ENCODE measurements around the gene BRD3OS.

Gene BRD3OS

DNA sequence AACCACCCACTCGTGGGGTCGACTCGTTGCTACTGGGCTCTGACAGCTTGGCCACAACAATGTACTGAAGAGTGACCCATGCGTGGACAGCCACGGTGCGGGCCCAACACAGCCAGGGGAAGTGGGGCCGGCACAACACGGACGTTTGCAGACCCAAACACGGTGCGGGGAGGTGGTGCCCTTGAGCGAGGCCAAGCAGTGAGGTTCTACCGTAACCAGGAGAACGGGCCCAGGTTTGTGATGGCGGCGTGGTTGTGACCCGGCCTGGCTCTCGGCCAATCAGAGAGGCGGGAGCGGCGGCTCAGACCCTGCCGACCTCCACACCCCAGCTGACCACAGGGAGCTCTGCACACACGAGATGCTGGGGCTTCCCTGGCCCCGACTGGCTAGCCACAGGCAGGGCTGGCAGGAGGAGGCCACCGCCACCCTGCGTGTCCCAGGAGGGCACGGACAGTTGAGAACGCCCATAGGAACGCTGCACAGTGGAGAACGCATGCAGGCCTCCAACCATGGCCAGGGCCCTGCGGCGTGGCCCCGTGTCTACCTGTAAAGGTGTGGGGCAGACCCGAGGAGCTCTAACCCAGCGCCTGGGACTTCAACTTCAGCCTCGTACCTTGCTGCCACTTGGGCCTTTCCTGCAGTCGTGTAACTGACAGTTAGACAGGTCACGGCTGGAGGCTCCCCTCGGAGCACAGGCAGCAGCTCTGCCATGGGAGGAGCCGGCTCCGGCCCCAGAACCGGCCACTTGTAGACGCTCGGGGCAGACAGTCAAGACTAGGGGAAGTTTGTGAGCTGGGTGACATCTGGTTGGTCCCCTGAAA lies 28.9 kb downstream of the BRD3OS start:
- DNase-seq, result no peak

GRCh38 chr9:134054891-134055811 lies 29.9 kb downstream of the BRD3OS start:
- no peak for DNase-seq

- no peak for DNase-seq
Measured at GRCh38 chr9:134055981-134056461, 30.7 kb downstream of the BRD3OS start.

- no peak for DNase-seq
Measured at GRCh38 chr9:134056483-134057306, 31.4 kb downstream of the BRD3OS start.

GRCh38 chr9:134057307-134057657 lies 32.0 kb downstream of the BRD3OS start:
- DNase-seq, result no peak

GRCh38 chr9:134057751-134058701 lies 32.7 kb downstream of the BRD3OS start:
- DNase-seq, result no peak

DNA sequence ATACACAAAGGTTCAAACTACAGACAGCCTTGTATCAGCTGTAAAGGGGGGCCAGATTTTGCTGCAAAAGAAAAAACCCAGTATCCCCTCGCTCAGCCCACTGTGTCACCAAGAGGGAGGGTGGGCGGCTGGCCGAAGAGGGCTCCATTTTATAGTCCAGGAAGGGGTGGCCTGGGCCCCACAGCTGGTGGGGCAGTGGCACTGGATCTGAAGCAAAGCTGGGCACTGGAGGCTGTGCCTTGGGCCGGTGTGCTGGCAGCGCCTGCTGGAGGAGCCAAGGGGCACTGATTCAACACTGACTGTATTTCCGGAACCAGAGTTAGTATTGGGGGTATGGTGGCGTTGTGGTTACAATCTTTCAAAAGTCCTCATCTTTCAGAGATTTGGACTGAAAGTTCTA lies 33.4 kb downstream of the BRD3OS start:
- peak in 1 of 2 experiments; percentile 15 for DNase-seq

DNA sequence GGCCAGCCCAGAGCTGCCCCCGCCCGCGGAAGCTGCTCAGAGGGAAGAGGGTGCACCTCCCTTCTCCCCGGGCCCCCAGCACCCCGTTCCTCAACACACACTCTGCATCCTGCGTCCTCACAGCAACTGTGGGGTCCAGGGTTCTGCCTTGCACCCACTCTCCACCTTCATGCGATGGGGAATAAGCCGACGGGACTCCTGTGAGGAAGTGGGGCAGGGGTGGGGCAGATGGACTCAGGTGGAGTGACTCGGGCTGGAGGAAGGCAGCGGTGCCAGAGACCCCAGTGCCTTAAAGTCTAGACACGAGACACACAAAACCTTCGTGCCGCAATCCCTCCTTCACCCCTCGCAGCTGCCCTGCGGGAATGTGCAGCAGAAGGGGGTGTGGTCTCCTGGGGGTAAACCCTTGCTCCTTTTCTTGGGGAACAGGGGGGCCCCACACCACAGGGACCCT lies 33.9 kb downstream of the BRD3OS start:
- DNase-seq, result no peak

DNA sequence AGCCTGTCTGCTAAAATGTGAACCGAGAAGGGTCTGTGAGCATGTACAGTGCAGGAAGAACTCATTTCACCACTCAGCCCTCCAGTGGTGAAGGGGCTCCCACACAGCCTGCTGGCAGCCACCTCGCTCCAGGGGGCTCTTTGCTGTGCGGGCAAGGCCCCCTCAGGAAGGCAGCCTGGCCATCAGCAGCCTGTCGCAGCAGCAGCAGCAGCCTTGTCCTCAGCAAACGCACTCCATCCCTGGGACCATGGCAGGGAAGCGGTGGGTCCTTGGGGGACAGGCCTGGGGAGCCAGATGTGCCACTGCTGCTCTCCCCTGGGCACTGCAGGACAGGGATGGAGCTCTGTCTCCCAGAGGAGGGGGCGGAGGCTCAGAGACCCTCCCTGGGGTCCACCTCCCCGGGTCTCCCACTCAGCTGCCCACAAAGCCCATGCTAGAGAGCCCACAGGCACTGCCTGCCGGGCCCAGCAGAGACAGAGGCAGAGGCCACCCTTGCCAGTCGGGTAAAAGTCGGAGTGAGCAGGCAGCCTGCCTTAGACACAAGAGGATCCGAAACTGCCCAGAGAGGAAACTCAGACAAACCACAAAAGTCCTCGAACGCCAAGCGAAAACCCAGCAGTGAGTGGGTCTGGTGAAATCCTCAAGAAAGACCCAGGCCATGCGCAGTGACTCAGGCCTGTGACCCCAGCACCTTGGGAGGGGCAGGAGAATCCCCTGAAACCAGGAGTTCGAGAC lies 34.5 kb downstream of the BRD3OS start:
- no peak for DNase-seq

DNA sequence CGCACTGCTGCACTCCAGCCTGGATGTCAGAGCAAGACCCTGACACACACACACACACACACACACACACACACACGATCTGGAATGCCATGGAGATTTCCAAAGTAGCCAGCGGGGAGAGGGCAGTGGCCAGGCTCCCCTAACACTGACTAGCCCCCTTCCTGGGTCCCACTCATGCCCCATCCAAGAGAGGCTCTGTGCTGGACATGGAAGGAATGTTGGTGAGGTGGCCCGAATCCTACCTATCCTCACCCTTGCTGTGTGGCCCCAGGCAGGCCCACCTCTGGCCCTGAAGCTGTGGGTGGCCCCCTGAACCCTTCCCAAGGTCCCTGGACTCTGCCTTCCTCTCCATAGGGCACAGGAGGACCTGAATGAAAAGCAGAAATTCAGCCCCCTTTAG lies 35.3 kb downstream of the BRD3OS start:
- DNase-seq, result no peak

DNA sequence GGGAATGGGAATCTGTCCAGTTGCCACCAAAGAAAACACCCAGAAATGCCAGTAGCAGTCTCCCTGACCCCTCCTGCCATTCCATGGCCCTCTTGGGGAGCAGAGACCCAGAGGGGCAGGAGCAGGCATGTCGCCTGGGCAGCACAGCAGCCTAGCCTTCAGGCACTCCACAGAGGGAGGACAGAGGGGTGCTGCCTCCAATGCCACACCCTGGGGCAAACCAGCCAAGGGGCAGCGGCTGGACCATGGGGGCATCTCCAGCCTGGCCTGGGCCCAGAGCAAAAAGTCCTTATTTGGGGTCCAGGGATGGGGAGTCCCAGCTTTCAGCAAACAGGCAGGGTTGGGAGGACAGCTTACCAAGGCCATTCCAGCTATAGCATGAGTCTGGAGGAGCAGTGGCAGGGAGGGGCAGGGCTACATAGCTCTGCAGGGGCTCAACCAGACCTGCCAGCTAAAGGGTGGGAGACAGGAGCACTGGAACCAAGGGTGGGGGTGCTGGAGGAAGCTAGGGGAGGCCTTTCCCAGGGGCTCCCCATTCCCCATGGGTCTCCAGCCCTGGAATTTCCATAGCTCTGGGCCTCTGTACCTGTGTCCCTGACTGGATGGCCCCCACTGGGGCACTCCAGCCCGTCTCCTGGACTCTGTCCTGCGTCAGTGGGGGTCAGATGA lies 35.9 kb downstream of the BRD3OS start:
- no peak for DNase-seq

DNA sequence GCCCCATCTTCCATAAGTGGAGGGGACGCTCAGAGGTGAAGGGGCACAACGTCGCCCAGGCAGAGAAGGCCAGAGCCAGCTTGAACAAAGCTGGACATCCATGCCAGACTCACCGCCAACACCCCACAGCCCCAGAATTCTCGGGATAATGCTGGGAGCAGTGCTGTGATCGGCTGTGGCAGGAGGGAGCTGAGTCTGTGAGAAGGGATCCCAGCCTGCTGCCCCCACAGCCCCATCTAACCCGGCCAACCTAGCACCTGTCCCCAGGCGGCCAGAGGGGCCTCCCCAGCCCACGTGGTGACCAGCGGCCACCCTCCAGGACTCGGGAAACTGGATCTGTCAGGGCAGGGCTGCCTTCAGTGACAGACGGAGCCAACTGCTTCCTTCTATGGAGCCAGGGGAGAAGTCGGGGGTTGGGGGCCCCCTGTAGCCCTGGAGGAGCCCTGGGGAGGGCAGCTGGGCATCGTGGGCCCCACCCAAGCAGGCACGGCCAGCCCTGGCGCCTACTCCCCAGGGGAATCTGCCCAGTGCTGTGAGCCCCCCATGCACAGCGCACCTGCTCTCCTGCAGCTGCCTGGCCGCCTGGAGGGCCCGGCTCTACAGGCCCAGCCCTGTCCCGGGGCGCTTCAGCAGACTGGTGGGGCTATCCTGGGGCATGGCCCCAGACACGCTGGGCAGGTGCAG lies 36.5 kb downstream of the BRD3OS start:
- DNase-seq, result no peak

DNA sequence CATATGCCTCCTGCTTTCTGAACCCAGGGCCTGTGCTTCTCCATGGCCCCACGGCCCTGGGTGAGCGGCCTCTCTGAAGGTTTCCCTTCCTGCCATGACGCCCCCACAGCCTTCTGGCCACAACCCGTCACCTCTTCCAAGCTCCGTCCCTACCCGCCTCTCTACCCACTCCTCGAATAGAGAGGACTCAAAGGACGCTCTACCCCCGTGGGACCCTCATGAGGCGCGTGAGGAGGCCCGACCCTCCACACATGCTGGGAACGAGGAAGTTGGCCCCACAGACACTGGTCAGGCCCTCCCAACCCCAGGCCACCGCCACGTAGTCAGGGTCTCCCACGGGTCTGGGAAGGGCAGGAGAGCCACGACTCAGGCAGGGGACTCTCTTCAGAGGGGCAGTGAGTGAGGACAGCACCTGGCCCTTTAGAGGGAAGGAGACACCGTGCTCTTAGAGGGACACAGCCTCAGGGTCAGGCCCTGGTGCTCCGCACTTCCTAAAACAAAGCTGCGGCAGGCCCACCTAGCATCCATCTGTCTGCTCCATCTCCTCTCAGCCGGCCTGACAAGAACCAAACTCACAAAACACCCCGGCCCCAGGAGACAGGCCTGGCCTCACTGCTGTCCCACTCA lies 37.3 kb downstream of the BRD3OS start:
- no peak for DNase-seq

- no peak for DNase-seq
Measured at GRCh38 chr9:134063088-134063570, 37.8 kb downstream of the BRD3OS start.

- DNase-seq, result no peak
Measured at GRCh38 chr9:134063571-134064450, 38.5 kb downstream of the BRD3OS start.

DNA sequence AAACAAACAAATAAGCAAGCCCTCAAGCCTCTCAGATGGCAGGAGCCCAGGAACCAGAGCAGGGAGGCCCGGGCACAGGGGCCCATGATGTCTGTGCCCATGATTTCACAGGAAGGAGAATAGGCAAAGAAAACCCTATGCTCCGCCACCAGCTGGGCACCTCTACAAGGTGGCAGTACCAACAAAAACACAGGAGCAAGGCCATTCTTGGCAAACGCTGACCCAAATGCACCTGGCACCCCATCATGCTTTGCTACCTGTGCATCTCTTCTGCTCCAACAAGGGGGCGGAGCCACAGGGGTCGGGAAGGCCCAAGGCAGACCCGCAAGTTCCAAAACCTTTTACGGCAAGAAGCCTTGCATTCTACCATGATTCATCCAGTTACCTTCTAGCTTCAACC lies 39.4 kb downstream of the BRD3OS start:
- no peak for DNase-seq

- DNase-seq, result no peak
Measured at GRCh38 chr9:134065612-134066419, 40.5 kb downstream of the BRD3OS start.
